ENCODE results near the gene EFCAB14.

GRCh38 chr1:46721686-46722205 is 2.8 kb upstream of the EFCAB14 start:
- TF ChIP-seq USF2 (IDR thresholded peaks at IDR 0.05; ENCODE audit: low read depth, low read length) (no peak), CTCF (conservative IDR thresholded peaks at IDR 0.05; ENCODE audit: low read depth, low read length) (no peak), POLR2A (IDR thresholded peaks at IDR 0.05; ENCODE audit: low read depth, low read length) (no peak), ELK1 (IDR thresholded peaks at IDR 0.05; ENCODE audit: borderline replicate concordance, low read depth, low read length) (no peak), NFE2L2 (IDR thresholded peaks at IDR 0.05; ENCODE audit: low read depth, low read length) (no peak), RAD21 (IDR thresholded peaks at IDR 0.05; ENCODE audit: low read length) (no peak), RCOR1 (IDR thresholded peaks at IDR 0.05; ENCODE audit: insufficient replicate concordance, low read length) (no peak), MXI1 (IDR thresholded peaks at IDR 0.05; ENCODE audit: borderline replicate concordance, low read depth, low read length) (no peak), SMC3 (IDR thresholded peaks at IDR 0.05; ENCODE audit: low read depth, low read length) (no peak), CEBPB (IDR thresholded peaks at IDR 0.05; ENCODE audit: low read depth, low read length) (no peak)

Measured in IMR-90 (cell line).